GM12878 (cell line): ENCODE results near the gene PROCA1. TPM values are rescaled to one million over a fixed set of nuclear protein-coding genes. Genes with fewer than 3 reads are reported as not detected.

Experiments
- ATAC-seq: fragments of 200-7000 bp; cut with Tn5 transposase; 3 replicates; pipeline ENCODE4 v1.9.1; 2020; ENCODE audit warnings: mild to moderate bottlenecking, moderate library complexity
- BruUV-seq: library from RNA; stranded (reverse); fragments of 400-500 nt; replicated peaks from 2 replicates; lab custom pipeline; 2021; lab: Mats Ljungman, UMichigan
- CTCF ChIA-PET: fragments of 300-600 bp; sonication (Branson Sonifier 250); formaldehyde crosslinking; extraction: SDS; loops from one replicate; lab custom pipeline; 2021; ENCODE audit warnings: inconsistent platforms; lab: Yijun Ruan, JAX
- POLR2A ChIA-PET: fragments of 350-600 bp; formaldehyde crosslinking; extraction: SDS; loops from one replicate; lab custom pipeline; 2021; ENCODE audit warnings: inconsistent platforms; lab: Charles Lee
- RAD21 ChIA-PET: fragments of 300-600 bp; sonication (Branson Sonifier 250); formaldehyde crosslinking; loops from one replicate; lab custom pipeline; 2023; ENCODE audit warnings: antibody characterized with exemption; ENCODE audit not compliant: unreplicated experiment; lab: Charles Lee
- SMC1A ChIA-PET: fragments of 300-600 bp; sonication (Branson Sonifier 250); formaldehyde crosslinking; loops from one replicate; lab custom pipeline; 2023; ENCODE audit not compliant: unreplicated experiment, uncharacterized antibody; lab: Charles Lee
- DNase-seq: peaks from one replicate; pipeline ENCODE4 v3.0.0-alpha.2; 2011; ENCODE audit warnings: low read depth, low spot score
- FAIRE-seq: peaks from 3 replicates; lab custom pipeline; 2011; peaks lifted over from hg19 to GRCh38; lab: Jason Lieb, UNC
- H2AFZ ChIP-seq: 2 replicates; pipeline ENCODE4 v1.6.0; 2011; ENCODE audit warnings: low read depth, low read length, control low read depth; ENCODE audit not compliant: control insufficient read depth
- H3K27ac ChIP-seq: 2 replicates; pipeline ENCODE4 v1.5.1; 2011; ENCODE audit warnings: control low read depth; ENCODE audit not compliant: control insufficient read depth, insufficient read depth
- H3K27me3 ChIP-seq, 2 experiments: replicated peaks in 1 of 2; 2 replicates each; pipeline versions ENCODE4 v1.6.0 to v1.6.1; 2011; ENCODE audit warnings: low read length in 1 of 2; ENCODE audit not compliant: control insufficient read depth in 2 of 2, insufficient read depth in 2 of 2
- H3K36me3 ChIP-seq, 2 experiments: 2 replicates each; pipeline ENCODE4 v1.5.1; 2011; ENCODE audit warnings: low read length in 1 of 2; ENCODE audit not compliant: control insufficient read depth in 2 of 2, insufficient read depth in 2 of 2
- H3K4me1 ChIP-seq: 2 replicates; pipeline ENCODE4 v1.6.1; 2011; ENCODE audit warnings: mild to moderate bottlenecking, low read length, moderate library complexity, mixed read lengths; ENCODE audit not compliant: control insufficient read depth, insufficient read depth
- H3K4me2 ChIP-seq: 2 replicates; pipeline ENCODE4 v1.6.0; 2011; ENCODE audit warnings: control low read depth; ENCODE audit not compliant: control insufficient read depth, insufficient read depth
- H3K4me3 ChIP-seq: fragments of 200-600 bp; sonication (generic); 2 replicates; pipeline ENCODE4 v1.5.1; 2016
- H3K79me2 ChIP-seq: 2 replicates; pipeline ENCODE4 v1.6.0; 2011; ENCODE audit warnings: low read length; ENCODE audit not compliant: control insufficient read depth, insufficient read depth
- H3K9ac ChIP-seq: 2 replicates; pipeline ENCODE4 v1.8.0; 2011; ENCODE audit warnings: low read length, control low read depth, mixed read lengths; ENCODE audit not compliant: control insufficient read depth, insufficient read depth
- H3K9me3 ChIP-seq: replicated peaks from 3 replicates; pipeline ENCODE4 v1.5.1; 2011; ENCODE audit warnings: mild to moderate bottlenecking, low read length; ENCODE audit not compliant: control insufficient read depth, insufficient read depth
- H4K20me1 ChIP-seq: 2 replicates; pipeline ENCODE4 v1.6.0; 2011; ENCODE audit not compliant: control insufficient read depth, insufficient read depth
- CUX1 ChIP-seq: IDR thresholded peaks from 2 replicates; pipeline ENCODE4 v1.6.1; 2012; ENCODE audit warnings: improper control_type of control experiment, low read depth, low read length; ENCODE audit not compliant: insufficient replicate concordance
- FOXM1 ChIP-seq: IDR thresholded peaks from 2 replicates; pipeline ENCODE4 v1.6.1; 2012; ENCODE audit warnings: low read depth, mild to moderate bottlenecking, inconsistent platforms, low read length, moderate library complexity
- IKZF1 ChIP-seq: fragments of 450-650 bp; conservative IDR thresholded peaks from 2 replicates; pipeline ENCODE4 v1.6.1; 2017; ENCODE audit warnings: antibody characterized with exemption, mild to moderate bottlenecking
- KAT2A ChIP-seq: conservative IDR thresholded peaks from 2 replicates; pipeline ENCODE4 v1.6.1; 2011; ENCODE audit warnings: low read depth, low read length; ENCODE audit not compliant: control insufficient read depth
- KDM1A ChIP-seq: fragments of 200-600 bp; sonication (generic); IDR thresholded peaks from 2 replicates; pipeline ENCODE4 v1.6.1; 2016; ENCODE audit warnings: borderline replicate concordance
- NFYA ChIP-seq: IDR thresholded peaks from 2 replicates; pipeline ENCODE4 v1.6.1; 2011; ENCODE audit warnings: low read depth, mild to moderate bottlenecking, low read length, improper control_type of control experiment, borderline replicate concordance
- NR2C2 ChIP-seq: IDR thresholded peaks from 2 replicates; pipeline ENCODE4 v1.6.1; 2011; ENCODE audit warnings: borderline replicate concordance, low read depth; ENCODE audit not compliant: control insufficient read depth, insufficient read length
- RAD21 ChIP-seq: IDR thresholded peaks from 2 replicates; pipeline ENCODE4 v1.6.1; 2011; ENCODE audit warnings: mild to moderate bottlenecking, low read depth, low read length, moderate library complexity; ENCODE audit not compliant: insufficient read depth
- SMARCA5 ChIP-seq: fragments of 450-650 bp; IDR thresholded peaks from 2 replicates; pipeline ENCODE4 v1.6.1; 2017; ENCODE audit warnings: mild to moderate bottlenecking
- SREBF1 ChIP-seq: IDR thresholded peaks from 2 replicates; pipeline ENCODE4 v1.6.1; 2012; ENCODE audit warnings: mild to moderate bottlenecking, low read length
- TCF3 ChIP-seq: IDR thresholded peaks from 2 replicates; pipeline ENCODE4 v1.6.1; 2012; ENCODE audit warnings: low read depth, mild to moderate bottlenecking, low read length, borderline replicate concordance; ENCODE audit not compliant: insufficient read depth
- WGBS: methylation state at CpG from one replicate; pipeline ENCODE4 v1.1.6; 2016; ENCODE audit warnings: low lambda C conversion rate; ENCODE audit not compliant: insufficient replicate concordance, insufficient coverage; ENCODE audit errors: missing lambda C conversion rate; 5-methylcytosine and 5-hydroxymethylcytosine counted together
- in situ Hi-C: fragments of 300-500 bp; cut with MboI; formaldehyde crosslinking; loops from 9 replicates; pipeline ENCODE4 v1.14.3; 2018; ENCODE audit warnings: mixed read lengths
- intact Hi-C: fragments of 100-400 bp; cut with micrococcal nuclease; formaldehyde crosslinking; loops from one replicate; pipeline ENCODE4 v1.14.2; 2022; ENCODE audit not compliant: unreplicated experiment
- polyA plus RNA-seq, 11 experiments: library from polyadenylated mRNA; depleted of rRNA in 4 of 11; unstranded in 6 of 11; stranded (reverse) in 5 of 11; fragments of >200 nt; fragmentation: Nextera tagmentation in 4 of 11; fragmentation: Illumina TruSeq in 1 of 11; extraction: Ambion mirVana in 4 of 11; extraction: Trizol in 1 of 11; gene quantifications; 1 replicate in 1 of 11; 2 replicates in 10 of 11; pipeline versions ENCODE4 v1.2.1 to v1.2.3, GENCODE V29; 2011 to 2016; ENCODE audit warnings: inconsistent platforms in 2 of 11, missing spikeins in 2 of 11, low read depth in 1 of 11
- total RNA-seq, 4 experiments: library from RNA; depleted of rRNA in 3 of 4; stranded (reverse); fragments of >200 nt in 3 of 4; fragmentation: Illumina TruSeq in 1 of 4; extraction: Trizol in 1 of 4; gene quantifications; 2 replicates each; pipeline versions ENCODE4 v1.2.1 to v1.2.3, GENCODE V29; 2013 to 2021

The PROCA1 gene
- total and polyA plus RNA-seq, 10 of the 15 experiments (the other 5 are each of a cell fraction or from before 2014, with no cell fraction given) = 0.35 to 4.8 (median 1.4) TPM

- Histone ChIP-seq H3K36me3 (peaks cover 13 to 46% of the 10 kb centered on the region in 2 experiments; a peak in 3 of 4 replicates), H3K27me3 (no peaks in the 10 kb centered on the region), H3K79me2 (no peaks in the 10 kb centered on the region), H4K20me1 (no peaks in the 10 kb centered on the region), H3K9ac (no peak overlapping the region), H3K4me1 (no peaks in the 10 kb centered on the region), H3K4me2 (no peak overlapping the region), H3K4me3 (no peak overlapping the region), H3K27ac (no peak overlapping the region), H3K9me3 (no peaks in the 10 kb centered on the region), H2AFZ (no peak overlapping the region)
- ATAC-seq (no peak), DNase-seq (no peak), FAIRE-seq (no peak)
- TF ChIP-seq RAD21 (no peak), TCF3 (0 out of 2 replicates have a peak, but pooled peaks have one; percentile 7)
- POLR2A ChIA-PET = interaction anchor here (0.6 kb wide), 1 partner anchor 8 kb away, joined by 10 read pairs; no protein-coding TSS in a partner anchor
- RAD21 ChIA-PET = no interaction called here
- no TSS peak for BruUV-seq
- SMC1A ChIA-PET = no interaction called here
- intact Hi-C loops = no loop called here
- CTCF ChIA-PET = interaction anchor here (0.7 to 1.7 kb wide), 2 partner anchors 25 to 55 kb away, joined by 3 to 9 read pairs; no protein-coding TSS in a partner anchor
- 85% methylated on average over 10 of the region's 10 CpGs for WGBS
- in situ Hi-C loops = no loop called here
Measured at GRCh38 chr17:28702026-28702751, 9.5 kb downstream of the PROCA1 start.

GRCh38 chr17:28700830-28701492 is 10.7 kb downstream of the PROCA1 start:
- DNase-seq = no peak
- Histone ChIP-seq H3K4me1 (no peaks in the 10 kb centered on the region), H3K27me3 (no peaks in the 10 kb centered on the region), H3K4me3 (no peak overlapping the region), H3K27ac (no peak overlapping the region), H2AFZ (no peak overlapping the region), H3K4me2 (no peak overlapping the region), H3K9me3 (no peaks in the 10 kb centered on the region), H3K79me2 (no peaks in the 10 kb centered on the region), H4K20me1 (no peaks in the 10 kb centered on the region), H3K36me3 (peaks cover 21 to 51% of the 10 kb centered on the region in 2 experiments; a peak in 3 of 4 replicates), H3K9ac (no peak overlapping the region)
- intact Hi-C loops (no loop called here), in situ Hi-C loops (no loop called here)
- ChIA-PET POLR2A (no interaction called here), CTCF (no interaction called here), RAD21 (no interaction called here), SMC1A (no interaction called here)
- BruUV-seq = no TSS peak
- FAIRE-seq = no peak
- WGBS = 91% methylated on average over 10 of the region's 10 CpGs
- ATAC-seq = no peak
- TF ChIP-seq KAT2A (no peak), IKZF1 (no peak), SMARCA5 (no peak), SREBF1 (no peak), CUX1 (no peak), FOXM1 (no peak), NR2C2 (no peak), KDM1A (no peak), NFYA (no peak)
